Endothelial cell of umbilical vein (primary cell): ENCODE measurements around the gene LRRC7. TPM values are rescaled to one million over a fixed set of nuclear protein-coding genes. Genes with fewer than 3 reads are reported as not detected.

Experiments
- BruUV-seq: library from RNA; stranded (reverse); fragments of 400-500 nt; replicated peaks from 2 replicates; lab custom pipeline; 2021; lab: Mats Ljungman, UMichigan
- CTCF ChIA-PET: fragments of 300-600, 350-600 bp; sonication (Branson Sonifier 250); formaldehyde crosslinking; loops from one replicate; lab custom pipeline; 2021; ENCODE audit warnings: antibody characterized with exemption, inconsistent platforms; lab: Charles Lee
- POLR2A ChIA-PET: fragments of 300-600, 350-600 bp; sonication (Branson Sonifier 250); formaldehyde crosslinking; loops from one replicate; lab custom pipeline; 2021; ENCODE audit warnings: antibody characterized with exemption, inconsistent platforms; lab: Charles Lee
- DNase-seq: peaks from one replicate; pipeline ENCODE4 v3.0.0-alpha.2; 2011; ENCODE audit warnings: low read depth, low spot score
- FAIRE-seq: peaks from 2 replicates; lab custom pipeline; 2011; peaks lifted over from hg19 to GRCh38; lab: Jason Lieb, UNC
- H2AFZ ChIP-seq: 2 replicates; pipeline ENCODE4 v1.6.0; 2012; ENCODE audit warnings: low read depth, low read length, control low read depth, inconsistent platforms
- H3K27ac ChIP-seq: 2 replicates; pipeline ENCODE4 v1.5.1; 2011; ENCODE audit warnings: low read depth, mild to moderate bottlenecking, control low read depth, low read length, moderate library complexity; ENCODE audit not compliant: insufficient read depth
- H3K27me3 ChIP-seq, 2 experiments: 2 replicates each; pipeline versions ENCODE4 v1.6.0 to v1.6.1; 2011; ENCODE audit warnings: low read length in 2 of 2, mixed read lengths in 1 of 2; ENCODE audit not compliant: control insufficient read depth in 2 of 2, insufficient read depth in 2 of 2
- H3K36me3 ChIP-seq, 2 experiments: 2 replicates in 1 of 2; 3 replicates in 1 of 2; pipeline ENCODE4 v1.5.1; 2011; ENCODE audit warnings: low read length in 2 of 2, mild to moderate bottlenecking in 1 of 2, moderate library complexity in 1 of 2; ENCODE audit not compliant: control insufficient read depth in 2 of 2, insufficient read depth in 2 of 2; ENCODE audit errors: extremely low read depth in 1 of 2
- H3K4me1 ChIP-seq: 3 replicates; pipeline ENCODE4 v1.5.1; 2011; ENCODE audit warnings: mild to moderate bottlenecking, low read length; ENCODE audit not compliant: control insufficient read depth, insufficient read depth; ENCODE audit errors: extremely low read depth
- H3K4me2 ChIP-seq: 2 replicates; pipeline ENCODE4 v1.6.1; 2011; ENCODE audit warnings: low read length, control low read depth, mixed read lengths; ENCODE audit not compliant: insufficient read depth
- H3K4me3 ChIP-seq, 3 experiments: fragments of 200-600 bp in 1 of 3; sonication (generic), shearing (Covaris generic) in 1 of 3; replicated peaks in 1 of 3; 2 replicates each; pipeline ENCODE4 v1.5.1; 2011 to 2016; ENCODE audit warnings: control low read depth in 3 of 3, low read length in 3 of 3, mild to moderate bottlenecking in 2 of 3, inconsistent platforms in 1 of 3, low read depth in 1 of 3, moderate library complexity in 1 of 3; ENCODE audit not compliant: insufficient read depth in 1 of 3
- H3K79me2 ChIP-seq: 2 replicates; pipeline ENCODE4 v1.6.0; 2012; ENCODE audit warnings: low read length, inconsistent platforms; ENCODE audit not compliant: control insufficient read depth, insufficient read depth
- H3K9ac ChIP-seq: replicated peaks from 2 replicates; pipeline ENCODE3; 2011; ENCODE audit warnings: low read length, control low read depth; ENCODE audit not compliant: insufficient read depth; ENCODE audit errors: extremely low read depth
- H3K9me1 ChIP-seq: replicated peaks from 3 replicates; pipeline ENCODE4 v1.6.0; 2011; ENCODE audit warnings: mild to moderate bottlenecking, low read length; ENCODE audit not compliant: control insufficient read depth, insufficient read depth; ENCODE audit errors: extremely low read depth
- H3K9me3 ChIP-seq: replicated peaks from 2 replicates; pipeline ENCODE4 v1.5.1; 2012; ENCODE audit warnings: low read length, inconsistent platforms; ENCODE audit not compliant: control insufficient read depth, insufficient read depth
- H4K20me1 ChIP-seq: replicated peaks from 2 replicates; pipeline ENCODE3; 2011; ENCODE audit warnings: mild to moderate bottlenecking, low read length; ENCODE audit not compliant: control insufficient read depth, insufficient read depth; ENCODE audit errors: extremely low read depth
- CTCF ChIP-seq, 2 donors: IDR thresholded peaks; 1 replicate in 1 of 2; 2 replicates in 1 of 2; pipeline ENCODE4 v1.5.1; 2011; ENCODE audit warnings: low read length in 2 of 2, mild to moderate bottlenecking in 2 of 2, moderate library complexity in 2 of 2, control low read depth in 1 of 2, inconsistent platforms in 1 of 2, low read depth in 1 of 2; ENCODE audit not compliant: insufficient read depth in 1 of 2; ENCODE audit errors: extremely low read depth in 1 of 2
- EZH2 ChIP-seq: IDR thresholded peaks from 2 replicates; pipeline ENCODE4 v1.6.1; 2012; ENCODE audit warnings: borderline replicate concordance, low read depth, mild to moderate bottlenecking, moderate library complexity, low read length, inconsistent platforms; ENCODE audit not compliant: severe bottlenecking
- FOS ChIP-seq: IDR thresholded peaks from 2 replicates; pipeline ENCODE4 v1.6.1; 2011; ENCODE audit warnings: mild to moderate bottlenecking, low read length, moderate library complexity, borderline replicate concordance; ENCODE audit not compliant: insufficient read depth
- GATA2 ChIP-seq: IDR thresholded peaks from 2 replicates; pipeline ENCODE4 v1.7.0; 2011; ENCODE audit warnings: low read depth, mild to moderate bottlenecking, moderate library complexity, mixed read lengths, low read length; ENCODE audit not compliant: insufficient read length, insufficient read depth
- JUN ChIP-seq: IDR thresholded peaks from 2 replicates; pipeline ENCODE4 v1.6.1; 2011; ENCODE audit warnings: borderline replicate concordance, low read depth; ENCODE audit not compliant: insufficient read length, insufficient read depth
- MYC ChIP-seq: IDR thresholded peaks from one replicate; pipeline ENCODE4 v1.6.1; 2011; ENCODE audit warnings: mild to moderate bottlenecking, low read depth, low read length
- POLR2A ChIP-seq: IDR thresholded peaks from 2 replicates; pipeline ENCODE4 v1.6.1; 2012; ENCODE audit warnings: low read depth, mild to moderate bottlenecking, control low read depth, low read length
- POLR2AphosphoS5 ChIP-seq: IDR thresholded peaks from 2 replicates; pipeline ENCODE4 v1.6.1; 2012; ENCODE audit warnings: low read depth, mild to moderate bottlenecking, control low read depth, low read length, moderate library complexity; ENCODE audit not compliant: insufficient read depth
- dilution Hi-C: fragments of 300-500 bp; cut with MboI; formaldehyde crosslinking; loops from one replicate; pipeline ENCODE4 v1.15.0; 2019; ENCODE audit warnings: low sequenced_read_pairs; ENCODE audit not compliant: extremely low pct_ligation_motif_present
- intact Hi-C: fragments of 100-400 bp; cut with micrococcal nuclease; formaldehyde crosslinking; loops from one replicate; pipeline ENCODE4 v1.10.0; 2022
- polyA plus RNA-seq, 4 experiments: library from polyadenylated mRNA; depleted of rRNA in 3 of 4; stranded (reverse) in 3 of 4; unstranded in 1 of 4; fragments of >200 nt; gene quantifications; 2 replicates each; pipeline versions ENCODE4 v1.2.1 to v1.2.3, GENCODE V29; 2011 to 2012; ENCODE audit warnings: missing spikeins in 1 of 4
- total RNA-seq: library from RNA; stranded (reverse); gene quantifications from 2 replicates; pipeline ENCODE4 v1.2.3, GENCODE V29; 2021
- TF ChIP-seq, protein P1 (sequence below): IDR thresholded peaks from 2 replicates; pipeline ENCODE4 v1.6.1; 2011; ENCODE audit not compliant: insufficient read depth, insufficient read length

Gene LRRC7
- total and polyA plus RNA-seq, 2 donors (not counting 3 experiments of a cell fraction or from before 2014, with no cell fraction given) = 0.11 to 0.58 TPM

- POLR2A ChIA-PET = no interaction called here
- intact Hi-C loops = no loop called here
- DNase-seq (no peak), FAIRE-seq (no peak)
- no peaks in the 10 kb centered on the region for H3K79me2 ChIP-seq
- no peak overlapping the region for H3K4me2 ChIP-seq
- no peak overlapping the region for H3K27ac ChIP-seq
- no peak overlapping the region for H3K4me3 ChIP-seq
- no peaks in the 10 kb centered on the region for H3K27me3 ChIP-seq
- BruUV-seq = no TSS peak
- no peak overlapping the region for H2AFZ ChIP-seq
- CTCF ChIA-PET = interaction anchor here (0.8 to 1.6 kb wide), 2 partner anchors 9 to 23 kb away, joined by 3 to 6 read pairs; no protein-coding TSS in a partner anchor
- dilution Hi-C loops = no loop called here
- no peaks in the 10 kb centered on the region for H3K9me1 ChIP-seq
- no peaks in the 10 kb centered on the region for H3K36me3 ChIP-seq
- H3K4me1 ChIP-seq = no peaks in the 10 kb centered on the region
- TF ChIP-seq POLR2AphosphoS5 (no peak), FOS (no peak), MYC (no peak), EZH2 (no peak), POLR2A (no peak), GATA2 (no peak), JUN (no peak), CTCF (IDR thresholded peaks at IDR 0.05; ENCODE audit: extremely low read depth in 1 of 2, insufficient read depth in 1 of 2, low read depth in 1 of 2, low read length in 2 of 2) (no peak)
- TF ChIP-seq, protein P1, sequence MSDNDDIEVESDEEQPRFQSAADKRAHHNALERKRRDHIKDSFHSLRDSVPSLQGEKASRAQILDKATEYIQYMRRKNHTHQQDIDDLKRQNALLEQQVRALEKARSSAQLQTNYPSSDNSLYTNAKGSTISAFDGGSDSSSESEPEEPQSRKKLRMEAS = no peak
- H4K20me1 ChIP-seq = no peaks in the 10 kb centered on the region
- H3K9ac ChIP-seq = no peak overlapping the region
- no peaks in the 10 kb centered on the region for H3K9me3 ChIP-seq
These were observed 457.3 kb downstream of the LRRC7 start for GRCh38 chr1:70025052-70025451.
